ENCODE measurements around the gene SOAT2. TPM values are rescaled to one million over a fixed set of nuclear protein-coding genes. Genes with fewer than 3 reads are reported as not detected.
"Not testable (repeated sequence)": the region's sequence is repeated elsewhere in the genome, so short reads cannot be mapped to it uniquely, and the experiment has no call there.

The SOAT2 gene
- total RNA-seq, 1 donor from 2014 or later = not detected

DNA sequence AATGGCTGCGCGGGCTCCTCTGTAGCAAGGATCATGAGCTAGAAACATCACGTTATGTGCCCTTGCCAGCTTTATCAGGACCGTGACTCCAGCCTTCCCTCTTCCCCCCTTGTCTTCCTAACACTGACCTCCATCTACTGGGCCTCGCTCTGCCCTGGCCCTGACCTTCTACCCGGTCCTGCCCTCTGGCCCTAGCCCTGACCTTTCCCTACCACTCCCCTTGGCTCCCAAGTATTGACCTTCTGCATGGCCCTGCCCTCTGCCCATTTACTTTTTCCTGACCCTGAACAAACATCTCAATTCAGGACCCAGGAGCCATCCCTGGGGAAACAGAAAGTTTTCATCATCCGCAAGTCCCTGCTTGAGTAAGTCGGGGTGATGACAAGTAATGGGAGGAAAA lies 2.0 kb downstream of the SOAT2 start:
- no peak overlapping the region for H3K4me3 ChIP-seq (ENCODE audit: low read depth, low read length)
- no peaks in the 10 kb centered on the region for H3K36me3 ChIP-seq (ENCODE audit: control insufficient read depth, insufficient read depth, low read length)
- FAIRE-seq = no peak
- DNase-seq (ENCODE audit: low read depth) = no peak
- TF ChIP-seq, protein P1, sequence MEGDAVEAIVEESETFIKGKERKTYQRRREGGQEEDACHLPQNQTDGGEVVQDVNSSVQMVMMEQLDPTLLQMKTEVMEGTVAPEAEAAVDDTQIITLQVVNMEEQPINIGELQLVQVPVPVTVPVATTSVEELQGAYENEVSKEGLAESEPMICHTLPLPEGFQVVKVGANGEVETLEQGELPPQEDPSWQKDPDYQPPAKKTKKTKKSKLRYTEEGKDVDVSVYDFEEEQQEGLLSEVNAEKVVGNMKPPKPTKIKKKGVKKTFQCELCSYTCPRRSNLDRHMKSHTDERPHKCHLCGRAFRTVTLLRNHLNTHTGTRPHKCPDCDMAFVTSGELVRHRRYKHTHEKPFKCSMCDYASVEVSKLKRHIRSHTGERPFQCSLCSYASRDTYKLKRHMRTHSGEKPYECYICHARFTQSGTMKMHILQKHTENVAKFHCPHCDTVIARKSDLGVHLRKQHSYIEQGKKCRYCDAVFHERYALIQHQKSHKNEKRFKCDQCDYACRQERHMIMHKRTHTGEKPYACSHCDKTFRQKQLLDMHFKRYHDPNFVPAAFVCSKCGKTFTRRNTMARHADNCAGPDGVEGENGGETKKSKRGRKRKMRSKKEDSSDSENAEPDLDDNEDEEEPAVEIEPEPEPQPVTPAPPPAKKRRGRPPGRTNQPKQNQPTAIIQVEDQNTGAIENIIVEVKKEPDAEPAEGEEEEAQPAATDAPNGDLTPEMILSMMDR (IDR thresholded peaks at IDR 0.05; ENCODE audit: insufficient read depth, low read length, severe bottlenecking) = no peak
- no peaks in the 10 kb centered on the region for H3K27me3 ChIP-seq (ENCODE audit: control insufficient read depth, insufficient read depth, low read length)

DNA sequence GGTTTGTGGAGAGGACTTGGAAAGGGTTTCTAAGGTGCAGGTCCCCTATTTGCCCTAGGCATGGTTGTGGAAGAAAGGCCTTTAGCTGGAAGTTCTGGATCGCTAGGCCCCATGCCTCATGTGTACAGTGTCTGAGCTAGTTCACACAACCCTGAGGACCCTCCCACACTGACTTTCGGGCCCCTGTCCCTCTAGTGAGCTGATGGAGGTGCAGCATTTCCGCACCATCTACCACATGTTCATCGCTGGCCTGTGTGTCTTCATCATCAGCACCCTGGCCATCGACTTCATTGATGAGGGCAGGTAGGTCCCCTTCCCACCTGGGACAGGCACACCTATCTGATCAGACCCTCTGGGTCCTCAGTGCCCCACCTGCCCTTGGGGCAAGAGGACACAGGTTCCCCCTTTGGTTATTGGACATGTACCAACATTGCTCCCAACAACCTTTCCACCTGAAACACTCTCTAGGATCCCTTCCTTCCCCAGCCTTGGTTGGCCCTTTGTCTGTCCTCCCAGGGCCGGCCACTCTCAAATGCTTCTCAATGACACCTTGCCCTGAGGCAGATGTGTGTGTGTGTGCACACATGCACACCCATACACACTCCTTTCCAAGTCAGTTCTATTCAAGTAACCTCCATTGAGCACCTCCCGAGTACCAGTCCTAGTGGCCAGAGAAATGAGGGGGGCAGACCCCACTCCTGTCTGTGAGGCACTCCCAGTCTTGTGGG lies 2.6 kb downstream of the SOAT2 start:
- no peak for FAIRE-seq
- TF ChIP-seq, protein P1 (IDR thresholded peaks at IDR 0.05; ENCODE audit: insufficient read depth, low read length, severe bottlenecking) = no peak
- Histone ChIP-seq H3K27me3 (ENCODE audit: control insufficient read depth, insufficient read depth, low read length) (no peaks in the 10 kb centered on the region), H3K4me3 (ENCODE audit: low read depth, low read length) (no peak overlapping the region), H3K36me3 (ENCODE audit: control insufficient read depth, insufficient read depth, low read length) (no peaks in the 10 kb centered on the region)
- DNase-seq (ENCODE audit: low read depth) = no peak

DNA sequence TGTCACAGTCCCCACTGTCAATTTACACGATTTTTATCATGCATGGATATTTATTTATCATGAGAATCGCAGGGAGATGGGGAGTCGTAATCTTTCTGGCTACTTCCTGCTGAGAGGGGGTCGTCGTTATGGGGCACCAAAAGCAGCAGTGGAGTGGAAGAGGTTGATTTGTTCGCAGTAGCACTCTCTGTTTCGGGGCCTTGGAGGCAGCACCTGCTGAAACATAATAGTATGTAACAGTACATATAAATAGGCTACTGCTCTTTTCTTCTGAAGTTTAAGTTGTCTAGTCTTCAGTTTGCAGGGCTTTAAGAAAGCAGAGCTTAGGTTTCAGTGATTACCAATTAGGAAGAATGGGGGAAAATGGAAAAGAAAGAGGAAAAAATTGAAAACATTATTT lies 3.8 kb downstream of the SOAT2 start:
- FAIRE-seq (no peak), DNase-seq (ENCODE audit: low read depth) (no peak)

DNA sequence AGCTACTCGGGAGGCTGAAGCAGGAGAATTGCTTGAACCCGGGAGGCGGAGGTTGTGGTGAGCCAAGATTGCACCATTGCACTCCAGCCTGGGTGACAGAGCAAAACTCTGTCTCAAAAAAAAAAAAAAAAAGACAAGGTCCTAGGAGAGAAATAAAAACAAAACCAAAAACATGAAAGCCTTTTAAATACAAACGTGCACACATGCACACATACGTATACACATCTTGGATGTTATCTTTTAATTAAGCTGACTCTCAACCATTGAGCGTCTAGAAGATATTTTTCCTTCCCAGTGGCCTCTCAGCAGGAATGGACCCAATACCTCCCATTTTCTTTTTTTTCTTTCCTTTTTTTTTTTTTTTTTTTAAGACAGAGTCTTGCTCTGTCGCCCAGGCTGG lies 9.1 kb downstream of the SOAT2 start:
- not testable (repeated sequence) for H3K36me3 ChIP-seq (ENCODE audit: control insufficient read depth, insufficient read depth, low read length); FAIRE-seq; H3K27me3 ChIP-seq (ENCODE audit: control insufficient read depth, insufficient read depth, low read length); H3K4me3 ChIP-seq (ENCODE audit: low read depth, low read length); DNase-seq (ENCODE audit: low read depth)

More for the DNA sequence above, 3.8 kb downstream of the SOAT2 start:
- TF ChIP-seq, protein P1 (IDR thresholded peaks at IDR 0.05; ENCODE audit: insufficient read depth, low read length, severe bottlenecking) = no peak
- H3K36me3 ChIP-seq (ENCODE audit: control insufficient read depth, insufficient read depth, low read length) = no peaks in the 10 kb centered on the region
- H3K27me3 ChIP-seq (ENCODE audit: control insufficient read depth, insufficient read depth, low read length) = no peaks in the 10 kb centered on the region
- H3K4me3 ChIP-seq (ENCODE audit: low read depth, low read length) = no peak overlapping the region

DNA sequence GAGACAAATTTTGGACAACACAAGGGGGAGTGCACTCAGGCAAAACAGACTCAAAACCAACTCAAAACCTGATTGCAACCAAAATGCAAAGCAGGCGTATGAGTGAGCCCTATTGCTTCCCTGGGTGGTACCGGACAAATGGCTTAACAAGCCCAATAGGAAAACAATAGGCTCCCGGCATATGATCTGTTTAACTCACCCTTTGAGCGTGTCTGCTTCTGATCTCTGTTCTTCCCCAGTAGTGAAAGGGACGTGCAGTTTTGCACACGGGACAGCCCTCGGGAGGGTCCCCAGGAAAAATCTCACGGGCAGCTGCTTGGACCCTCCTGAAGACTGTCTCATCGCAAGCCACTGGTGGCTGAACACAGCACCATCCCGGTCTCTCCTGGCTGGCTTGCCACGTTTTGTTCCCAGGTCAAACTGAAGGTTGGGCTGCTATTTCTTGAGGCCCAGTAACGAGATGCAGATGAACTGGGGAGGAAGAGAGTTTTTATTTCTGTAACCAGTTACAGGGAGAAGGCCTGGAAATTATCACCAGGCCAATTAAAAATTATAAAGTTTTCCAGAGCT lies 9.9 kb downstream of the SOAT2 start:
- no peak for FAIRE-seq
- H3K4me3 ChIP-seq (ENCODE audit: low read depth, low read length) = no peak overlapping the region
- no peaks in the 10 kb centered on the region for H3K27me3 ChIP-seq (ENCODE audit: control insufficient read depth, insufficient read depth, low read length)
- H3K36me3 ChIP-seq (ENCODE audit: control insufficient read depth, insufficient read depth, low read length) = no peaks in the 10 kb centered on the region
- TF ChIP-seq, protein P1 (IDR thresholded peaks at IDR 0.05; ENCODE audit: insufficient read depth, low read length, severe bottlenecking) = no peak
- DNase-seq (ENCODE audit: low read depth) = no peak

DNA sequence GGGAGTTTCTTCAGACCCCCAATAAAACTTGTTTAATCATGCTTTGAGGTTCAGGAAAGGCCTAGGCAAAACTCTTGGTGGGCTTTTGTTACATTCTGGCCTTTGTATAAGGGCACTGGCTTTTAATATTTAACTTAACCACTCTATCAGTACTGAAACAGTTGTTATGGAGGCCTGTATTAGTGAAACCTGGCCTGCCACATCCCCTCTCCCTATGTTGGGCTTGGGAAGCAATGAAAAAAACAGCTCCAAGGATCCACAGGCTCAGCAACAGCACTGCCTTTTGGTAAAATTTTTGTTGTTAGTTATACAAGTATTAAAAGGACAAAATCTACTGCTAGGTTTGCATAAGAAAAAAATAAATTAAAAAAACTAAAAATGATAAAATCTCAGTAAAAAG lies 10.7 kb downstream of the SOAT2 start:
- TF ChIP-seq, protein P1 (IDR thresholded peaks at IDR 0.05; ENCODE audit: insufficient read depth, low read length, severe bottlenecking) = no peak
- no peak overlapping the region for H3K4me3 ChIP-seq (ENCODE audit: low read depth, low read length)
- DNase-seq (ENCODE audit: low read depth) (no peak), FAIRE-seq (no peak)
- H3K27me3 ChIP-seq (ENCODE audit: control insufficient read depth, insufficient read depth, low read length) = no peaks in the 10 kb centered on the region
- H3K36me3 ChIP-seq (ENCODE audit: control insufficient read depth, insufficient read depth, low read length) = no peaks in the 10 kb centered on the region
